Measurements from ENCODE around the gene GSX2.

GSX2 gene

DNA sequence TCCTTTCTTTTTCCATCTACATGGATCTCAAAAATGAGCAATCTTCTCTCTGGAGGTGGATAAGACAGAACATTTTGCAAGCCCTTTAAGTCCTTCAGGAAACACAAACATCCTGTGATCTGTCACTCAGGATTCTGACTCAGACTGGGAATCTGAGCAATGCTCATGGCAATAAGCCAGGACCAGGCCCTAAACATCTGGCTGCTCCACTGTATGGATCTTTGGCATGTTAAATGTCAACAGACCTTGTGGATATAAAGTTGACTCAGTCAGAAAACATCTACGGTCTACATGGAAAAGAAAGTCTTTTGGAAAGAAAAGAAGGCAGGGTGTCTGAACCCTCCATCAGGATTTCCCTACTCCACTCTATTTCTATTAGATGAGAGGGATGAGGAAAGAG, 17.8 kb upstream of the GSX2 start:
- DNase-seq, result no peak

GRCh38 chr4:54085284-54085683, 14.7 kb upstream of the GSX2 start:
- no peak for DNase-seq

- no peak for DNase-seq
Measured at GRCh38 chr4:54089875-54090274, 10.1 kb upstream of the GSX2 start.

GRCh38 chr4:54090404-54090803, 9.6 kb upstream of the GSX2 start:
- DNase-seq, result no peak

DNA sequence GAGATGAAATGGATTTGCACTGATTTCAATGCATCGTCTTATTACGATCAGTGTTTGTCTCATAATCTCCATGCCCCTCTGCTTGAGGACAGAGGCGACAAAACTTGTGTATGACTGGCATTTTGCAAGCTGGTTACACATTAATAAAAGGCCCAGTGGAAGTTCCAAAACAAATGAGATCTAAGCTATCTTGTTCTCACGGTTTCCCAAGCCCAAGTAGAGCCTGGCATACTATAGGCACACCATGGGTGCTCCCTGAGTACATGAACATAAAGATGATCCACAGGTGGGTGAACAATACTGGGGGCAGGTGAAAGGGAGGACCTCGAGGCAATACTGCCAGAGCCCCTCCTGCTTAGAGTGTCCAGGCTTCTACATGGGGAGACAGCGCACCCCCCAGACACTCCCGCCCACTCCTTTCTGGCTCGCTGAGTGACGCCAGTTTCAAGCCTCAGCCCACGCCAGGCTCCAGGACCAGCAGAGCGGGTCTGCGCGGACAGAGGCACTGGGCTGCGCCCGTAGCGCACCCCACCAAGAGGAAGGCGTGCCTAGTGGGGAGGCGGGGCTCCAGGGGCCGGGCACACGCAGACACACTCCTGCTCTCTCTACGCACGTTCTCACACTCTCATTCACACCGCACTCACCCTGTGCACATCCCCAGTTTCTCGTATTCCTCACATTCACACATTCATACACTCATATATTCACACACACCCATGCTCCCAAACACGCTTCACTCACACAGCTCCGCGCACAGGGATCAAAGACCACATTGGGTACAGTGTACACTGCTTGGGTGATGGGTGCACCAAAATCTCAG, 8.9 kb upstream of the GSX2 start:
- peak in 1 of 2 experiments; percentile 42 for DNase-seq

DNA sequence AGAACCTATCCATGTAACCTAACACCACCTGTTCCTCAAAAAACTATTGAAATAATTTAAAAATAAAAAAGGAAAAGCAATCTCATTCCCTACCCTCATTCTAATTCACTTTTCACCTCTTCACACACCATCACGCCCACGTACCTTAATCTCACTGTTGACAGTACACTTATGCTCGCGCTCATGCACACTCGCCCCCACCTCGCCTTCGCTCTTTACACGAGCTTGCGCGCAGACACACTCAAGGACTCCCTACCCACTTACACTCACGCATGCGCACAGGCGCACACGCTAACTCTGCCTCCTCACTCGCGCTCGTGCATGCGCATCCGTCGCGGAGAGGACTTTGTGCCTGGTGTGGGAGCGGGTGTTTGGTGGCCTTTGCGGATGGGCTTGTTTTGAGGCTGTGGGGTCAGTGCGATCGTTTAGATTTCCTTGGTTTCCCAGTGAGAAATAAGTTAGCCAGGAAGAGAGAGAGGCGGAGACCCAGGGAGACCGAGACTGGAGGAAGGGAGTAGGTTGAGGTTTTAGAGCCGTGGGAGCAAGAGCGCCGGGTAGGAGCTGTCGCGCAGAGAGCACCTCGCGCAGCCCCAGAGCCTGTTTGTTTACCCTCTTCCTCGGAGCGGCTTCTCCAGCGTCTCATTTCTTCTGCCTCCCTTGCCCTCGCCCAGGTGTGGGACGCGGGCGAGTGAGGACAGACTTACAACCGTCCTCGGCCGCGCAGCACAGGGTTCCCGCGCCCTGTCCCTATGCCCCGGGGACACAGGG, 8.1 kb upstream of the GSX2 start:
- peak; percentile 80 to 83 for DNase-seq

GRCh38 chr4:54092405-54093323, 7.3 kb upstream of the GSX2 start:
- DNase-seq, result no peak

- DNase-seq, result peak in 1 of 2 experiments; percentile 40
Measured at GRCh38 chr4:54093324-54094240, 6.4 kb upstream of the GSX2 start.

- DNase-seq, result no peak
Measured at GRCh38 chr4:54094451-54094850, 5.5 kb upstream of the GSX2 start.

DNA sequence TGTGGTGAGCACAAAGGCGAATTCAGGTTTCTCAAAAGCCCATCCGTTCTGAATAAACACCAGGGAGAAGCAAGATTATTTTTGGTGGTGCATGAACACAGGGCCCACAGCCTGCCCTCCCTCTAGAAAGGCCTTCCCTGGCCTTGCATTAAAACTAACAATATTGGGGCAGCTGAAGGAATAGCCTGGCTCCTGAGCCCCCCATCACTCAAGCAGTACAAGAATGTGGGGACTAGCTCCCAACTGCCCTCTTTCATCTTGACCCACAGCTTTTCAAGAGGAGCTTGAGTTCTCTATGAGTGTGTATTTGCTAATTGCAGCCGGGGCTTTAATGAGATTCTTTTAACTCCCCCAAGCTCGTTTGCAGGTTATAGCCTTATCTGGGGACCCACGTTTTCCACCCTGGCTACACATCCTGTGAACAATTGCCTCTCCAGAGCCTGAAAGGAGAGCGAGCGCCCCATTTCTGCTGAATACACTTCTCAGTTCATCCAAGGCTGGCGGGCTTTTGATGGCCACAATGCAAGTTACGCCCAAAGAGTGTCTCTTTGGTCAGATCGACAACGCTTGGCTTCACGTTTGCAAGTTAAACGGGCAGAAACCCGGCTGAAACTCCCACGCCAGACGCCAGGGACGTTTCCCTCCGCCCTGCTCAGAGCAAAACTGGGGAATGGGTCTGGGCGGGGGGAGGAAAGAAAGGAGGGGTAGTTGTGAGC, 4.7 kb upstream of the GSX2 start:
- no peak for DNase-seq

- DNase-seq, result no peak
Measured at GRCh38 chr4:54096295-54096962, 3.5 kb upstream of the GSX2 start.

DNA sequence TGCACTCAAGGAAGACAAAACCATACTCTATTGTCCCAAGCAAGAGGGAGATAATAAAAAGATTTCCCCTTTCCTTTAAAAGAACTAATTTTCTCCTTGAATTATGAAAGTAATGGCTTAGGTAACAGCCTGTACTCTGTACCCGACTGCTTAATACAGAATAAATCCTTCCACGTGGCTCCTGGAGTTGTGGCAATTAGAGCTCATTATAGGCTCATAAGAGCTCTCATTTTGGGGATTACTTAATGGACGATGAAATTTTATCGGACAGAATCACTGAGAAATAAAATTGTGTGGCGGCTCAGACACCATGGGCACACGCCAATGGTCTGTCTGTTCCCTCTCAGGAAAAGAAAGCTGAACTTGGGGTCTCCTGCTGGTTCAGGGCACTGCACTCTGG, 2.8 kb upstream of the GSX2 start:
- DNase-seq, result no peak

- no peak for DNase-seq
Measured at GRCh38 chr4:54098375-54098774, 1.6 kb upstream of the GSX2 start.

- no peak for DNase-seq
Measured at GRCh38 chr4:54099287-54099747, 646 bp upstream of the GSX2 start.

DNA sequence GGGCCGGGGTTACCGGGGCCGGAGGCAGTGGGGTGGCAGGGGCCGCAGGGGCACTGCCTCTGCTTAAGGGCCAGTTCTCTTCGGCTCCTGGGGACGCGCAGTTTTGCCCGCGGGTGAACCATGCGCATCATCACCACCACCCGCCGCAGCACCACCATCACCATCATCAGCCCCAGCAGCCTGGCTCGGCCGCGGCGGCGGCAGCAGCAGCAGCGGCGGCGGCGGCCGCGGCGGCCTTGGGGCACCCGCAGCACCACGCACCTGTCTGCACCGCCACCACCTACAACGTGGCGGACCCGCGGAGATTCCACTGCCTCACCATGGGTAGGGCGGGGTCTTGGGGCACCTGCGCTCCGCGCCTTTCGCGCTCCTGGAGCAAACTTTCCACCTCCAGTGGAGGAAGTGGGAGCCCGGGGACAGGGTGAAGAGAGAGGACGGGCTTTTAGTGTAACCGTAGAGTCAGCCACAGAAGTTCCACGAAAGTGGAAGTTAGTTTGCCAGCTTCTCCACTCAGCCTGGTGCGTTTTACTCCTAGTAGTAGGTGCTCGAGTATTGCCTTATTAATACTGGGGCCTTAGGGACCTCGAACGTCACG, 729 bp downstream of the GSX2 start:
- peak in 1 of 2 experiments; percentile 50 for DNase-seq

GRCh38 chr4:54101190-54102041, 1.5 kb downstream of the GSX2 start:
- peak; percentile 34 to 42 for DNase-seq

DNA sequence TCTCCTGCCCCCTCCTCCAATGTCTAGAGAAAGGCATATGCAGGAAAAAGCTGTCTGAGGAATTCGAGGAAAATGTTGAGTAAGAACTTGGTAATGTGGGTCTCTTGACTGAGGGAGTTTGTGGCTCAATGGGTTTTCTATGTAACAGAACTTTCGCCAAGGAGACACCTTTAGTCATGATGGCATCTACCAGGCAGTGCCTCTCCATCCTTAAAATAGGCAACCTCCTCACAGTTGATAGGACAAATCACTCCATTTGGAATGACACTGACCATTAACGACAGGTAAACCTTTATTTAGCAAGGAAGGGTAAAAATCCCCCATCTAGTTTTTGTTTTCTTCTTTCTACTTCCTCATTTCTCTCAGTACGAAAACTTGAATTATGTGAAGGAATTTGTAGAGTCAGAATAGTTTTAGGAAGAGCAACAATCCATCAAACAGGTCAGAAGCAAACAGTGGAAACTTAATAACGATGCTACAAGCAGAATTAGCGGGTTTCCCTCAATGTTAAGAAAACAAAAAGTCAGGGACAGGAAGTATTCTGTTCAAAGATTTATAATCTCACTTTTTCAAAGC, 2.7 kb downstream of the GSX2 start:
- DNase-seq, result no peak

DNA sequence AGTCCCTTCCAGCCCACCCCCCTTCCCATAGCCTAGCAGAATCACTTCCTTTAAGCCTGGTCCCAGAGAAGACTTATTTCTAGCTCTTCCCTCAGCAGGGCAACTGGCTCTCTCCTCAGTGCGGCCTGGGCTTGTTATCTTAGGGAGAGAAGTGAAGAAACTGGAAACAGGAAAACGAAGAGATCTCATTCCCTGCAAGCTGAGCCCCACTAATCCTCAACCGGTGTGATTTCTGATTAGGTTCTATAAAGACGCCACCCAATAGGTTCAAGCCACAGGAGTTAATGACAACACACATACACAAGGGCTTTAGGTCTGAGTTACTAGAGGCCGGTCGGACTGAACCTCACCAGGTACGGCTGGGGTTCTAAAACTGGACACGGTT, 3.2 kb downstream of the GSX2 start:
- DNase-seq, result no peak

GRCh38 chr4:54104907-54105306, 4.9 kb downstream of the GSX2 start:
- DNase-seq, result no peak
